H1 (cell line): ENCODE results near the gene ZNF487. TPM values are rescaled to one million over a fixed set of nuclear protein-coding genes. Genes with fewer than 3 reads are reported as not detected.
A peak's percentile ranks its signal among the peaks of the same experiment; 100 is the strongest.

Source experiments
- CTCF ChIA-PET: fragments of 300-600 bp; sonication (Branson Sonifier 250); formaldehyde crosslinking; loops from one replicate; lab custom pipeline; 2021; ENCODE audit not compliant: partially characterized antibody; lab: Charles Lee
- POLR2A ChIA-PET: fragments of 300-600 bp; sonication (Branson Sonifier 250); formaldehyde crosslinking; loops from one replicate; lab custom pipeline; 2021; ENCODE audit warnings: inconsistent platforms; ENCODE audit not compliant: partially characterized antibody; lab: Charles Lee
- DNase-seq, 2 experiments: peaks; one replicate each; pipeline versions ENCODE4 v3.0.0 to v3.0.0-alpha.2; 2010 to 2022; ENCODE audit warnings: low spot score in 2 of 2, low read depth in 1 of 2, mixed read lengths in 1 of 2
- FAIRE-seq: peaks from 2 replicates; lab custom pipeline; 2011; peaks lifted over from hg19 to GRCh38; lab: Jason Lieb, UNC
- H2AFZ ChIP-seq: 2 replicates; pipeline ENCODE4 v1.8.1; 2012; ENCODE audit warnings: low read length, inconsistent platforms
- H2AK5ac ChIP-seq: 2 replicates; pipeline ENCODE4 v1.6.1; 2013; ENCODE audit warnings: low read depth, low read length
- H2BK120ac ChIP-seq: replicated peaks from 2 replicates; pipeline ENCODE3; 2013; ENCODE audit warnings: low read depth, low read length, inconsistent platforms
- H2BK12ac ChIP-seq: 2 replicates; pipeline ENCODE4 v1.6.1; 2013; ENCODE audit warnings: low read depth, low read length
- H2BK15ac ChIP-seq: 2 replicates; pipeline ENCODE4 v1.6.1; 2013; ENCODE audit warnings: low read length
- H2BK20ac ChIP-seq: 2 replicates; pipeline ENCODE4 v1.6.1; 2013; ENCODE audit warnings: low read length
- H2BK5ac ChIP-seq: 2 replicates; pipeline ENCODE4 v1.6.1; 2013; ENCODE audit warnings: low read depth, low read length
- H3K14ac ChIP-seq: 2 replicates; pipeline ENCODE4 v1.6.1; 2013; ENCODE audit warnings: inconsistent platforms; ENCODE audit not compliant: insufficient read length
- H3K18ac ChIP-seq: 2 replicates; pipeline ENCODE4 v1.6.1; 2013; ENCODE audit warnings: low read length; ENCODE audit errors: extremely low read depth
- H3K23ac ChIP-seq: 2 replicates; pipeline ENCODE4 v1.6.1; 2013; ENCODE audit warnings: inconsistent platforms; ENCODE audit not compliant: insufficient read length
- H3K23me2 ChIP-seq: 2 replicates; pipeline ENCODE4 v1.6.1; 2013; ENCODE audit warnings: low read depth, low read length
- H3K27ac ChIP-seq: 2 replicates; pipeline ENCODE4 v1.6.1; 2011; ENCODE audit warnings: low read depth, low read length, inconsistent platforms
- H3K27me3 ChIP-seq, 4 experiments: replicated peaks in 1 of 4; 1 replicate in 1 of 4; 2 replicates in 3 of 4; pipeline versions ENCODE4 v1.6.1 to v1.8.1; 2011 to 2013; ENCODE audit warnings: low read length in 3 of 4, mild to moderate bottlenecking in 3 of 4, inconsistent platforms in 2 of 4, mixed read lengths in 2 of 4, moderate library complexity in 1 of 4; ENCODE audit not compliant: control insufficient read depth in 3 of 4, insufficient read depth in 3 of 4; ENCODE audit errors: extremely low read depth in 1 of 4
- H3K36me3 ChIP-seq, 4 experiments: 2 replicates each; pipeline versions ENCODE4 v1.6.1 to v1.8.1; 2011 to 2013; ENCODE audit warnings: mild to moderate bottlenecking in 4 of 4, low read length in 3 of 4, moderate library complexity in 2 of 4, control low read depth in 1 of 4, inconsistent platforms in 1 of 4; ENCODE audit not compliant: insufficient read depth in 4 of 4, control insufficient read depth in 2 of 4
- H3K4ac ChIP-seq: replicated peaks from 2 replicates; pipeline ENCODE3; 2013; ENCODE audit warnings: low read length, low read depth, mixed read lengths, inconsistent platforms; ENCODE audit not compliant: insufficient read length
- H3K4me1 ChIP-seq, 4 experiments: replicated peaks in 1 of 4; 1 replicate in 1 of 4; 2 replicates in 3 of 4; pipeline versions ENCODE4 v1.6.1 to v1.8.1; 2011 to 2013; ENCODE audit warnings: low read length in 3 of 4, inconsistent platforms in 2 of 4, mixed read lengths in 1 of 4; ENCODE audit not compliant: insufficient read depth in 4 of 4, control insufficient read depth in 3 of 4
- H3K4me2 ChIP-seq, 2 experiments: 2 replicates each; pipeline versions ENCODE4 v1.6.1 to v1.8.1; 2011 to 2013; ENCODE audit warnings: low read depth in 2 of 2, low read length in 2 of 2, control low read depth in 1 of 2, inconsistent platforms in 1 of 2, mild to moderate bottlenecking in 1 of 2; ENCODE audit not compliant: insufficient read depth in 1 of 2
- H3K4me3 ChIP-seq, 4 experiments: fragments of 200-600, 300-600 bp in 1 of 4; sonication (generic), shearing (Covaris generic), sonication (Bioruptor Twin) in 1 of 4; 2 replicates each; pipeline versions ENCODE4 v1.5.1 to v1.8.1; 2011 to 2016; ENCODE audit warnings: low read length in 4 of 4, low read depth in 3 of 4, control low read depth in 2 of 4, inconsistent platforms in 2 of 4, mild to moderate bottlenecking in 2 of 4, mixed read lengths in 1 of 4, moderate library complexity in 1 of 4; ENCODE audit not compliant: insufficient read depth in 2 of 4; ENCODE audit errors: extremely low read depth in 1 of 4
- H3K56ac ChIP-seq: replicated peaks from 2 replicates; pipeline ENCODE3; 2013; ENCODE audit warnings: low read depth, mild to moderate bottlenecking, mixed read lengths, low read length, inconsistent platforms; ENCODE audit not compliant: insufficient read length
- H3K79me1 ChIP-seq: 2 replicates; pipeline ENCODE4 v1.6.1; 2013; ENCODE audit warnings: low read depth, low read length, control low read depth
- H3K79me2 ChIP-seq, 2 experiments: 2 replicates each; pipeline versions ENCODE4 v1.6.1 to v1.8.1; 2012 to 2013; ENCODE audit warnings: low read length in 2 of 2, mild to moderate bottlenecking in 2 of 2, inconsistent platforms in 1 of 2; ENCODE audit not compliant: insufficient read depth in 2 of 2, control insufficient read depth in 1 of 2
- H3K9ac ChIP-seq, 4 experiments: replicated peaks in 1 of 4; 1 replicate in 1 of 4; 2 replicates in 3 of 4; pipeline versions ENCODE4 v1.6.1 to v1.8.1; 2011 to 2013; ENCODE audit warnings: low read depth in 3 of 4, low read length in 3 of 4, control low read depth in 2 of 4, mild to moderate bottlenecking in 2 of 4, moderate library complexity in 2 of 4, inconsistent platforms in 1 of 4; ENCODE audit errors: extremely low read depth in 1 of 4
- H3K9me3 ChIP-seq, 2 experiments: 2 replicates each; pipeline versions ENCODE4 v1.6.1 to v1.8.1; 2012 to 2013; ENCODE audit warnings: mild to moderate bottlenecking in 2 of 2, moderate library complexity in 2 of 2, control low read depth in 1 of 2, inconsistent platforms in 1 of 2, low read depth in 1 of 2, low read length in 1 of 2, mixed read lengths in 1 of 2; ENCODE audit not compliant: insufficient read depth in 2 of 2
- H4K20me1 ChIP-seq, 2 experiments: replicated peaks in 1 of 2; 2 replicates each; pipeline versions ENCODE3 to v1.8.1; 2011 to 2013; ENCODE audit warnings: inconsistent platforms in 2 of 2, low read length in 2 of 2, mild to moderate bottlenecking in 1 of 2; ENCODE audit not compliant: insufficient read depth in 2 of 2, control insufficient read depth in 1 of 2
- H4K5ac ChIP-seq: 2 replicates; pipeline ENCODE4 v1.6.1; 2013; ENCODE audit warnings: low read length, low read depth, mixed read lengths, inconsistent platforms; ENCODE audit not compliant: insufficient read length
- H4K8ac ChIP-seq: 2 replicates; pipeline ENCODE4 v1.8.0; 2013; ENCODE audit warnings: mild to moderate bottlenecking, moderate library complexity, low read length, inconsistent platforms; ENCODE audit not compliant: insufficient read depth; ENCODE audit errors: extremely low read depth
- H4K91ac ChIP-seq: replicated peaks from 2 replicates; pipeline ENCODE3; 2013; ENCODE audit warnings: low read length, mixed read lengths, inconsistent platforms; ENCODE audit not compliant: insufficient read length
- BACH1 ChIP-seq: IDR thresholded peaks from 2 replicates; pipeline ENCODE4 v1.6.1; 2012; ENCODE audit warnings: low read length, improper control_type of control experiment
- HDAC6 ChIP-seq: IDR thresholded peaks from one replicate; pipeline ENCODE4 v1.7.1; 2012; ENCODE audit warnings: low read depth, mild to moderate bottlenecking, inconsistent platforms, low read length, moderate library complexity
- KDM1A ChIP-seq: fragments of 200-600, 300-600 bp; sonication (generic); IDR thresholded peaks from 2 replicates; pipeline ENCODE4 v1.7.1; 2016; ENCODE audit warnings: mild to moderate bottlenecking, low read length, borderline replicate concordance
- KDM5A ChIP-seq: fragments of 200-600 bp; IDR thresholded peaks from 2 replicates; pipeline ENCODE4 v1.7.1; 2012; ENCODE audit warnings: mild to moderate bottlenecking, low read length, inconsistent platforms, mixed read lengths
- RBBP5 ChIP-seq: IDR thresholded peaks from 2 replicates; pipeline ENCODE4 v1.7.1; 2012; ENCODE audit warnings: low read depth, mild to moderate bottlenecking, inconsistent platforms, low read length, moderate library complexity, borderline replicate concordance
- SIN3A ChIP-seq, 2 experiments: IDR thresholded peaks in 1 of 2; conservative IDR thresholded peaks in 1 of 2; 2 replicates each; pipeline ENCODE4 v1.6.1; 2011 to 2012; ENCODE audit warnings: low read length in 2 of 2, improper control_type of control experiment in 1 of 2, low read depth in 1 of 2, mild to moderate bottlenecking in 1 of 2
- SP2 ChIP-seq: IDR thresholded peaks from 2 replicates; pipeline ENCODE4 v1.6.1; 2012; ENCODE audit warnings: mild to moderate bottlenecking, low read length, inconsistent platforms
- TAF1 ChIP-seq: IDR thresholded peaks from 2 replicates; pipeline ENCODE4 v1.6.1; 2011; ENCODE audit warnings: mild to moderate bottlenecking, low read depth, low read length
- ZNF274 ChIP-seq: IDR thresholded peaks from 2 replicates; pipeline ENCODE4 v1.7.0; 2012; ENCODE audit warnings: low read length, borderline replicate concordance; ENCODE audit errors: extremely low read depth
- WGBS, 2 experiments: shearing (Covaris generic) in 1 of 2; methylation state at CpG; one replicate each; pipeline versions ENCODE4 v1.1.6 to v1.1.7; 2013 to 2015; ENCODE audit warnings: low lambda C conversion rate in 2 of 2, mixed read lengths in 2 of 2, inconsistent platforms in 1 of 2, low coverage in 1 of 2, missing lambda C conversion rate in 1 of 2; ENCODE audit not compliant: insufficient replicate concordance in 2 of 2, insufficient coverage in 1 of 2, insufficient read length in 1 of 2; ENCODE audit errors: extremely low coverage in 1 of 2, missing lambda C conversion rate in 1 of 2; 5-methylcytosine and 5-hydroxymethylcytosine counted together
- polyA plus RNA-seq, 7 experiments: library from polyadenylated mRNA; depleted of rRNA in 3 of 7; stranded (reverse) in 5 of 7; unstranded in 2 of 7; fragments of >200 nt in 5 of 7; fragments of 200-250 nt in 2 of 7; gene quantifications; 1 replicate in 5 of 7; 2 replicates in 1 of 7; 4 replicates in 1 of 7; pipeline versions ENCODE4 v1.2.1 to v1.2.3, GENCODE V29; 2011 to 2013; ENCODE audit warnings: missing spikeins in 2 of 7, mixed read lengths in 2 of 7
- total RNA-seq: library from RNA; stranded (reverse); fragmentation: NEBNext Ultra II Directional; extraction: Animal tissue kit (Norgen Biotek cat#: 25700); gene quantifications from 2 replicates; pipeline ENCODE4 v1.2.1, GENCODE V29; 2021

Gene ZNF487
- total and polyA plus RNA-seq, 2 of the 8 experiments (the other 6 are each of a cell fraction or from before 2014, with no cell fraction given), result 1.9 to 2.5 TPM

DNA sequence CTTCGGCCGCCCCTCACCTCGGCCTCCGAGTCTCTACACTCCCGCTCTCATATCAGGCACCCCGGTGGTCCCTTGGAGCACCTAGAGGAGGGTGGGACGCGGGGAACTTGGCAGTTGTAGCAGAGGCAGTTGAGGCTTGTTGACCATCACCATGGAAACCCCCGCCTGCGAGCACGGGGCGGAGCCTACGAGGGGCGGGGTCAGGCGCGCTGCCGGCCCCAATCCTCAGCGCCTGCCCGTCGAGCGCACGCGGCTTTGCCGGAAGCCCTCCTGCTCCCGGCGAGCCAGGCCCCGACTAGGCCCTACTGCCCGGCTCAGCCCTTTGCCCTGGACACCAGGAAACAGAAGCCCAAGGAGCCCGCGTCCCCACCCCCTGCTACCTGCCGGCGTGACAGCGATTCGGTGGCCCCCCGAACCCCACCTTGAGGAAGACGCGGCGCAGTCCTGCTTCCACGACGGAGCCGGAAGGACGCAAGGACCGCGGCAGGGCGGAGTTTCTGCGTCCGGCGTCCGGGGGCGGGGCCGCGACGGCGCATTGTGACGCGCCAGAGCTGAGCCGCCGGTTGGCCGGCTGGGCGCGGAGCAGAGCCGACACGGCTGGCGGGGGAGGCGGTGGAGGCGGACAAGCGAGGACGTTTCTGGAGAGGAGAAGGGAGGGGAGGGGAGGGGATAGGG is 28.1 kb upstream of the ZNF487 start, which contains the start of gene HNRNPF:
HNRNPF (minus strand) TSS at position 477 of the 675 bp plus-strand sequence. CDS start 21,302 bp downstream, outside the sequence.
- DNase-seq (peak; percentile 86 to 97), FAIRE-seq (no peak)
- ChIA-PET POLR2A (interaction anchor here (0.6 to 4.4 kb wide), 20 partner anchors 8 to 277 kb away, joined by 3 to 104 read pairs (median 4); partner anchors contain the start of gene ZNF487), CTCF (interaction anchor here (0.8 to 1.8 kb wide), 4 partner anchors 10 to 53 kb away, joined by 3 to 6 read pairs (median 4); no protein-coding TSS in a partner anchor)
- 0 out of 2 replicates have a peak within 1 kb of the TSS, but pooled peaks have one; percentile 6 for H2BK15ac ChIP-seq
- H3K23ac ChIP-seq, result no peak within 1 kb of the TSS
- no peaks in the 10 kb centered on the region for H3K9me3 ChIP-seq
- peak within 1 kb of the TSS; percentile 61 to 97 (median 89) for H3K4me3 ChIP-seq
- H3K9ac ChIP-seq, result peak within 1 kb of the TSS; percentile 77 to 91 (median 90)
- peak within 1 kb of the TSS; percentile 42 for H3K56ac ChIP-seq
- H3K4me2 ChIP-seq, result peak within 1 kb of the TSS; percentile 80 to 87
- no peaks in the 10 kb centered on the region; a peak in 1 of 8 replicates for H3K36me3 ChIP-seq
- H2AFZ ChIP-seq, result 0 out of 2 replicates have a peak within 1 kb of the TSS, but pooled peaks have one; percentile 68
- peak within 1 kb of the TSS; percentile 97 for H3K18ac ChIP-seq
- peak within 1 kb of the TSS; percentile 93 for H2BK5ac ChIP-seq
- peak within 1 kb of the TSS; percentile 98 for H4K5ac ChIP-seq
- H3K23me2 ChIP-seq, result peaks cover 9% of the 10 kb centered on the region; the same call in 1 of the 2 replicates
- peak within 1 kb of the TSS; percentile 95 for H4K91ac ChIP-seq
- peak within 1 kb of the TSS; percentile 75; the same call in 1 of the 2 replicates for H2BK12ac ChIP-seq
- peak within 1 kb of the TSS; percentile 94 for H3K4ac ChIP-seq
- H2AK5ac ChIP-seq, result no peak within 1 kb of the TSS; the same call in 1 of the 2 replicates
- peak within 1 kb of the TSS; percentile 99 for H3K27ac ChIP-seq
- no peaks in the 10 kb centered on the region for H3K27me3 ChIP-seq
- no peak within 1 kb of the TSS; the same call in 1 of the 2 replicates for H2BK20ac ChIP-seq
- H3K14ac ChIP-seq, result no peak within 1 kb of the TSS
- WGBS, 2 experiments, result 1% methylated on average over 25 of the region's 68 CpGs; no CpG with 5 or more reads in 1 of the 2 experiments
- H4K20me1 ChIP-seq, result peaks cover 9 to 10% of the 10 kb centered on the region in 2 experiments
- no peaks in the 10 kb centered on the region for H3K79me1 ChIP-seq
- peaks cover 40 to 46% of the 10 kb centered on the region in 2 experiments for H3K79me2 ChIP-seq
- peak within 1 kb of the TSS; percentile 98 for H2BK120ac ChIP-seq
- H4K8ac ChIP-seq, result peak within 1 kb of the TSS; percentile 97
- H3K4me1 ChIP-seq, result peaks cover 0 to 7% (median 0%) of the 10 kb centered on the region in 4 experiments; a peak in 4 of 7 replicates
- TF ChIP-seq TAF1 (peak; percentile 75), SIN3A (conservative IDR thresholded peaks at IDR 0.05 in 1 of 2, IDR thresholded peaks at IDR 0.05 in 1 of 2; ENCODE audit: low read depth in 1 of 2, low read length in 2 of 2) (peak; percentile 39 to 97; a peak in 2 of 4 replicates), RBBP5 (no peak), HDAC6 (no peak), KDM5A (no peak), KDM1A (no peak), BACH1 (no peak), SP2 (no peak), ZNF274 (no peak)
